HCT116 (cell line): ENCODE measurements around the gene ANXA6. TPM values are rescaled to one million over a fixed set of nuclear protein-coding genes. Genes with fewer than 3 reads are reported as not detected.

Experiments used
- ATAC-seq: fragments of 200-7000 bp; cut with Tn5 transposase; 2 replicates; pipeline ENCODE4 v1.9.1; 2020; ENCODE audit warnings: mild to moderate bottlenecking, moderate library complexity
- BruUV-seq: library from RNA; stranded (reverse); fragments of 400-500 nt; replicated peaks from 2 replicates; lab custom pipeline; 2021; lab: Mats Ljungman, UMichigan
- CTCF ChIA-PET: fragments of 300-600 bp; sonication (Branson Sonifier 250); formaldehyde crosslinking; loops from one replicate; lab custom pipeline; 2021; ENCODE audit warnings: antibody characterized with exemption; lab: Charles Lee
- POLR2A ChIA-PET: fragments of 300-600, 350-600 bp; sonication (Branson Sonifier 250); formaldehyde crosslinking; loops from one replicate; lab custom pipeline; 2021; ENCODE audit warnings: antibody characterized with exemption; lab: Charles Lee
- RAD21 ChIA-PET, 2 experiments: fragments of 300-600 bp; sonication (Branson Sonifier 250); formaldehyde crosslinking; loops; one replicate each; lab custom pipeline; 2023; ENCODE audit warnings: low total read pairs in 2 of 2; ENCODE audit not compliant: uncharacterized antibody in 2 of 2, unreplicated experiment in 2 of 2, low non-redundant PET in 1 of 2; lab: Charles Lee
- DNase-seq: peaks from one replicate; pipeline ENCODE4 v3.0.0-alpha.2; 2010; ENCODE audit warnings: low read depth, low spot score
- H2AFZ ChIP-seq: fragments of 200-600 bp; shearing (Covaris generic), sonication (generic); 2 replicates; pipeline ENCODE4 v1.6.1; 2017; ENCODE audit warnings: low read depth, mixed run types, mixed read lengths, antibody characterized with exemption, low read length; ENCODE audit not compliant: poor library complexity, severe bottlenecking
- H3K27ac ChIP-seq: 2 replicates; pipeline ENCODE4 v1.5.1; 2012; ENCODE audit warnings: low read depth, low read length
- H3K27me3 ChIP-seq: fragments of 200-600 bp; sonication (generic); 2 replicates; pipeline ENCODE4 v1.6.1; 2016; ENCODE audit warnings: mixed run types, low read length, mixed read lengths; ENCODE audit not compliant: insufficient read depth
- H3K36me3 ChIP-seq, 2 experiments: fragments of 200-500 bp in 1 of 2; fragments of 200-600 bp in 1 of 2; sonication (Bioruptor generic) in 1 of 2; sonication (generic) in 1 of 2; 2 replicates each; pipeline versions ENCODE4 v1.5.1 to v1.6.1; 2014 to 2016; ENCODE audit warnings: low read length in 2 of 2, inconsistent platforms in 1 of 2, mixed read lengths in 1 of 2, mixed run types in 1 of 2; ENCODE audit not compliant: insufficient read depth in 2 of 2, control insufficient read depth in 1 of 2
- H3K4me1 ChIP-seq, 2 experiments: fragments of 200-600 bp in 1 of 2; sonication (generic) in 1 of 2; 2 replicates each; pipeline versions ENCODE4 v1.5.1 to v1.6.1; 2012 to 2017; ENCODE audit warnings: low read length in 2 of 2, inconsistent platforms in 1 of 2, mild to moderate bottlenecking in 1 of 2, mixed read lengths in 1 of 2, mixed run types in 1 of 2, moderate library complexity in 1 of 2; ENCODE audit not compliant: insufficient read depth in 2 of 2, control insufficient read depth in 1 of 2
- H3K4me2 ChIP-seq: fragments of 200-600 bp; sonication (generic); 2 replicates; pipeline ENCODE4 v1.6.1; 2017; ENCODE audit warnings: mixed run types, low read length, mixed read lengths
- H3K4me3 ChIP-seq, 2 experiments: fragments of 200-600 bp in 1 of 2; sonication (generic) in 1 of 2; replicated peaks in 1 of 2; 2 replicates each; pipeline ENCODE4 v1.5.1; 2011 to 2016; ENCODE audit warnings: low read length in 2 of 2, control low read depth in 1 of 2, low read depth in 1 of 2, mild to moderate bottlenecking in 1 of 2, mixed read lengths in 1 of 2, mixed run types in 1 of 2
- H3K79me2 ChIP-seq: fragments of 200-600 bp; sonication (generic); 2 replicates; pipeline ENCODE4 v1.6.1; 2017; ENCODE audit warnings: mild to moderate bottlenecking, mixed run types, low read length, moderate library complexity, mixed read lengths; ENCODE audit not compliant: insufficient read depth
- H3K9ac ChIP-seq: fragments of 200-600 bp; sonication (generic); 2 replicates; pipeline ENCODE4 v1.6.1; 2016; ENCODE audit warnings: low read length, mixed read lengths
- H3K9me2 ChIP-seq: fragments of 200-600 bp; sonication (generic), shearing (Covaris generic); 2 replicates; pipeline ENCODE4 v1.6.1; 2017; ENCODE audit warnings: mixed run types, mild to moderate bottlenecking, moderate library complexity; ENCODE audit not compliant: insufficient read depth
- H3K9me3 ChIP-seq, 2 experiments: fragments of 200-500 bp in 1 of 2; fragments of 200-600 bp in 1 of 2; sonication (Bioruptor generic) in 1 of 2; sonication (generic) in 1 of 2; 2 replicates each; pipeline ENCODE4 v1.6.1; 2014 to 2017; ENCODE audit warnings: low read length in 2 of 2, mixed read lengths in 2 of 2, inconsistent platforms in 1 of 2, low read depth in 1 of 2, mild to moderate bottlenecking in 1 of 2, mixed run types in 1 of 2, moderate library complexity in 1 of 2; ENCODE audit not compliant: control insufficient read depth in 1 of 2, insufficient read depth in 1 of 2
- H4K20me1 ChIP-seq: fragments of 200-600 bp; sonication (generic), shearing (Covaris generic); 2 replicates; pipeline ENCODE4 v1.6.1; 2017; ENCODE audit warnings: mixed run types, mild to moderate bottlenecking, moderate library complexity; ENCODE audit not compliant: insufficient read depth
- CBX3 ChIP-seq: IDR thresholded peaks from 2 replicates; pipeline ENCODE4 v1.6.1; 2012; ENCODE audit warnings: low read depth
- CEBPB ChIP-seq: IDR thresholded peaks from 2 replicates; pipeline ENCODE4 v1.6.1; 2012; ENCODE audit warnings: low read depth
- EGR1 ChIP-seq: IDR thresholded peaks from 2 replicates; pipeline ENCODE4 v1.6.1; 2012; ENCODE audit warnings: low read depth
- ELF1 ChIP-seq: IDR thresholded peaks from 2 replicates; pipeline ENCODE4 v1.6.1; 2012; ENCODE audit warnings: low read depth, borderline replicate concordance
- MAX ChIP-seq: IDR thresholded peaks from 2 replicates; pipeline ENCODE4 v1.6.1; 2012
- POLR2A ChIP-seq: IDR thresholded peaks from 2 replicates; pipeline ENCODE4 v1.7.0; 2011; ENCODE audit warnings: borderline replicate concordance; ENCODE audit not compliant: insufficient read depth, insufficient read length; ENCODE audit errors: extremely low read depth
- POLR2AphosphoS5 ChIP-seq: IDR thresholded peaks from 2 replicates; pipeline ENCODE4 v1.6.1; 2011; ENCODE audit warnings: mild to moderate bottlenecking, low read depth, low read length, moderate library complexity
- RAD21 ChIP-seq: IDR thresholded peaks from 2 replicates; pipeline ENCODE4 v1.6.1; 2012; ENCODE audit warnings: low read depth, mild to moderate bottlenecking
- SP1 ChIP-seq: IDR thresholded peaks from 2 replicates; pipeline ENCODE4 v1.6.1; 2012; ENCODE audit warnings: low read depth
- SRF ChIP-seq: IDR thresholded peaks from 2 replicates; pipeline ENCODE4 v1.6.1; 2012; ENCODE audit warnings: low read depth
- TCF7L2 ChIP-seq: IDR thresholded peaks from 2 replicates; pipeline ENCODE4 v1.7.0; 2011; ENCODE audit warnings: borderline replicate concordance, inconsistent platforms; ENCODE audit not compliant: insufficient read depth, insufficient read length; ENCODE audit errors: extremely low read depth
- YY1 ChIP-seq: IDR thresholded peaks from 2 replicates; pipeline ENCODE4 v1.6.1; 2011; ENCODE audit warnings: low read length, low read depth, moderate library complexity, mild to moderate bottlenecking; ENCODE audit not compliant: insufficient replicate concordance; ENCODE audit errors: extremely low read depth
- ZBTB33 ChIP-seq: IDR thresholded peaks from 2 replicates; pipeline ENCODE4 v1.6.1; 2011; ENCODE audit warnings: mild to moderate bottlenecking, low read length, moderate library complexity; ENCODE audit not compliant: insufficient replicate concordance; ENCODE audit errors: extremely low read depth
- ZFX ChIP-seq: fragments of 450-650 bp; IDR thresholded peaks from 2 replicates; pipeline ENCODE4 v1.6.1; 2017
- ZNF274 ChIP-seq: fragments of 200-500 bp; sonication (Bioruptor generic); IDR thresholded peaks from 2 replicates; pipeline ENCODE4 v1.6.1; 2014; ENCODE audit warnings: mild to moderate bottlenecking, low read depth, low read length, inconsistent platforms
- intact Hi-C: fragments of 100-400 bp; cut with micrococcal nuclease; formaldehyde crosslinking; loops from 2 replicates; pipeline ENCODE4 v1.10.0; 2022
- total RNA-seq: library from RNA; stranded (reverse); gene quantifications from one replicate; pipeline ENCODE4 v1.2.1, GENCODE V29; 2021; ENCODE audit not compliant: unreplicated experiment
- TF ChIP-seq, protein P1 (sequence below): IDR thresholded peaks from 2 replicates; pipeline ENCODE4 v1.6.1; 2012; ENCODE audit warnings: low read depth
- TF ChIP-seq, protein P2 (sequence below): IDR thresholded peaks from 2 replicates; pipeline ENCODE4 v1.6.1; 2012

ANXA6 gene
- total RNA-seq, 1 experiment from 2014 or later: 71.9 TPM

- Histone ChIP-seq H3K9me2 (no peaks in the 10 kb centered on the region), H3K27me3 (no peaks in the 10 kb centered on the region), H4K20me1 (no peaks in the 10 kb centered on the region), H3K9me3 (no peaks in the 10 kb centered on the region), H3K36me3 (no peaks in the 10 kb centered on the region), H3K27ac (no peak overlapping the region), H3K9ac (no peak overlapping the region), H3K4me3 (no peak overlapping the region), H3K4me2 (no peak overlapping the region), H3K79me2 (no peaks in the 10 kb centered on the region), H2AFZ (no peak overlapping the region), H3K4me1 (no peaks in the 10 kb centered on the region)
- no peak for ATAC-seq
- no peak for TF ChIP-seq ELF1
- TF ChIP-seq ZFX: no peak
- no peak for TF ChIP-seq RAD21
- no peak for TF ChIP-seq EGR1
- no peak for TF ChIP-seq POLR2A
- TF ChIP-seq CEBPB: no peak
- TF ChIP-seq, protein P1, sequence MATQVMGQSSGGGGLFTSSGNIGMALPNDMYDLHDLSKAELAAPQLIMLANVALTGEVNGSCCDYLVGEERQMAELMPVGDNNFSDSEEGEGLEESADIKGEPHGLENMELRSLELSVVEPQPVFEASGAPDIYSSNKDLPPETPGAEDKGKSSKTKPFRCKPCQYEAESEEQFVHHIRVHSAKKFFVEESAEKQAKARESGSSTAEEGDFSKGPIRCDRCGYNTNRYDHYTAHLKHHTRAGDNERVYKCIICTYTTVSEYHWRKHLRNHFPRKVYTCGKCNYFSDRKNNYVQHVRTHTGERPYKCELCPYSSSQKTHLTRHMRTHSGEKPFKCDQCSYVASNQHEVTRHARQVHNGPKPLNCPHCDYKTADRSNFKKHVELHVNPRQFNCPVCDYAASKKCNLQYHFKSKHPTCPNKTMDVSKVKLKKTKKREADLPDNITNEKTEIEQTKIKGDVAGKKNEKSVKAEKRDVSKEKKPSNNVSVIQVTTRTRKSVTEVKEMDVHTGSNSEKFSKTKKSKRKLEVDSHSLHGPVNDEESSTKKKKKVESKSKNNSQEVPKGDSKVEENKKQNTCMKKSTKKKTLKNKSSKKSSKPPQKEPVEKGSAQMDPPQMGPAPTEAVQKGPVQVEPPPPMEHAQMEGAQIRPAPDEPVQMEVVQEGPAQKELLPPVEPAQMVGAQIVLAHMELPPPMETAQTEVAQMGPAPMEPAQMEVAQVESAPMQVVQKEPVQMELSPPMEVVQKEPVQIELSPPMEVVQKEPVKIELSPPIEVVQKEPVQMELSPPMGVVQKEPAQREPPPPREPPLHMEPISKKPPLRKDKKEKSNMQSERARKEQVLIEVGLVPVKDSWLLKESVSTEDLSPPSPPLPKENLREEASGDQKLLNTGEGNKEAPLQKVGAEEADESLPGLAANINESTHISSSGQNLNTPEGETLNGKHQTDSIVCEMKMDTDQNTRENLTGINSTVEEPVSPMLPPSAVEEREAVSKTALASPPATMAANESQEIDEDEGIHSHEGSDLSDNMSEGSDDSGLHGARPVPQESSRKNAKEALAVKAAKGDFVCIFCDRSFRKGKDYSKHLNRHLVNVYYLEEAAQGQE: no peak
- no peak for TF ChIP-seq ZNF274
- no peak for TF ChIP-seq MAX
- TF ChIP-seq POLR2AphosphoS5: no peak
- no peak for TF ChIP-seq TCF7L2
- TF ChIP-seq SP1: no peak
- TF ChIP-seq SRF: no peak
- no peak for TF ChIP-seq YY1
- TF ChIP-seq, protein P2, sequence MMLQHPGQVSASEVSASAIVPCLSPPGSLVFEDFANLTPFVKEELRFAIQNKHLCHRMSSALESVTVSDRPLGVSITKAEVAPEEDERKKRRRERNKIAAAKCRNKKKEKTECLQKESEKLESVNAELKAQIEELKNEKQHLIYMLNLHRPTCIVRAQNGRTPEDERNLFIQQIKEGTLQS: no peak
- TF ChIP-seq CBX3: no peak
- TF ChIP-seq ZBTB33: no peak
- RAD21 ChIA-PET: no interaction called here
- no peak for DNase-seq
- CTCF ChIA-PET: no interaction called here
- no TSS peak for BruUV-seq
- POLR2A ChIA-PET: no interaction called here
- intact Hi-C loops: no loop called here
These were observed 26.9 kb upstream of the ANXA6 start for GRCh38 chr5:151184316-151185042.
